Motor neuron (in vitro differentiated cells): ENCODE results near the gene CEND1. TPM values are rescaled to one million over a fixed set of nuclear protein-coding genes. Genes with fewer than 3 reads are reported as not detected.
"Not testable (repeated sequence)": the region's sequence is repeated elsewhere in the genome, so short reads cannot be mapped to it uniquely, and the experiment has no call there.

Experiments
- ATAC-seq, 8 experiments: fragments of 200-7000 bp; cut with Tn5 transposase; replicated peaks in 6 of 8; 2 replicates each; pipeline ENCODE4 v1.8.0; 2021; ENCODE audit warnings: mild to moderate bottlenecking in 8 of 8, moderate library complexity in 8 of 8
- H3K27ac ChIP-seq, 2 donors: fragments of 250-450 bp; sonication (Bioruptor Pico); 2 replicates each; pipeline ENCODE4 v1.9.0; 2021; ENCODE audit warnings: antibody characterized with exemption in 2 of 2, mild to moderate bottlenecking in 2 of 2, moderate library complexity in 1 of 2
- H3K4me1 ChIP-seq, 2 donors: fragments of 250-450 bp; sonication (Bioruptor Pico); replicated peaks in 1 of 2; 2 replicates each; pipeline ENCODE4 v1.6.1; 2021; ENCODE audit warnings: antibody characterized with exemption in 2 of 2, mild to moderate bottlenecking in 2 of 2, moderate library complexity in 1 of 2
- H3K4me3 ChIP-seq, 5 donors: fragments of 250-450 bp; sonication (Bioruptor Pico); 2 replicates each; pipeline ENCODE4 v1.9.0; 2021; ENCODE audit warnings: antibody characterized with exemption in 5 of 5, mild to moderate bottlenecking in 5 of 5, moderate library complexity in 4 of 5
- WGBS, 10 experiments: fragments of 450-650 bp; shearing (Covaris generic); methylation state at CpG; one replicate each; pipeline ENCODE4 v1.0.0; 2022; 5-methylcytosine and 5-hydroxymethylcytosine counted together
- in situ Hi-C, 9 experiments: fragments of 400-800 bp; cut with MboI; loops; one replicate each; pipeline ENCODE4 v1.15.0; 2021; ENCODE audit warnings: low sequenced_read_pairs in 9 of 9, low pct_unique_long_range_greater_than_20kb in 2 of 9; ENCODE audit not compliant: unreplicated experiment in 9 of 9
- total RNA-seq, 8 experiments: library from RNA; unstranded; fragments of 300-600 nt; gene quantifications; 2 replicates each; pipeline versions ENCODE4 v1.2.3 to v1.2.4, GENCODE V29; 2022

The CEND1 gene
- total RNA-seq, 8 experiments from 2014 or later: 1.8 to 21.7 (median 15.3) TPM

- WGBS, 10 experiments: 77 to 100% methylated on average over 2 to 3 of the region's 3 CpGs; no CpG with 5 or more reads in 8 of the 10 experiments
- no peak for ATAC-seq
- peaks cover 6 to 15% of the 10 kb centered on the region in 2 donors for H3K4me1 ChIP-seq
- no peak overlapping the region for H3K4me3 ChIP-seq
- in situ Hi-C loops: no loop called here
- no peak overlapping the region for H3K27ac ChIP-seq
These were observed 47.7 kb downstream of the CEND1 start for GRCh38 chr11:742156-742546.

GRCh38 chr11:737899-738298 lies 52.0 kb downstream of the CEND1 start:
- ATAC-seq: peak in 5 of 8 experiments; percentile 39 to 76 (median 70)
- peaks cover 0 to 15% of the 10 kb centered on the region in 2 donors for H3K4me1 ChIP-seq
- in situ Hi-C loops, H3K4me3 ChIP-seq, H3K27ac ChIP-seq: not testable (repeated sequence)
- WGBS, 10 experiments: 30 to 100% (median 79%) methylated on average over 1 to 7 of the region's 10 CpGs; no CpG with 5 or more reads in 4 of the 10 experiments

- no peak overlapping the region for H3K4me3 ChIP-seq
- H3K27ac ChIP-seq: no peak overlapping the region
- in situ Hi-C loops: no loop called here
- ATAC-seq: peak in 2 of 8 experiments; percentile 21 to 41
- peaks cover 0 to 15% of the 10 kb centered on the region in 2 donors for H3K4me1 ChIP-seq
- 53 to 100% (median 75%) methylated on average over 1 to 7 of the region's 11 CpGs; no CpG with 5 or more reads in 3 of the 10 experiments for WGBS, 10 experiments
These were observed 52.5 kb downstream of the CEND1 start for GRCh38 chr11:737366-737765.

Other genes with a start within 250 kb of the CEND1 start
- 1 to 10 TPM in 4 of 8 experiments, under 1 TPM in 4; 0.29 to 5.4 (median 0.88) TPM for gene LMNTD2, start 229.4 kb downstream of the CEND1 start, total RNA-seq
- gene RASSF7, start 229.1 kb downstream of the CEND1 start, total RNA-seq: 10 to 100 TPM in 1 of 8 experiments, 1 to 10 TPM in 7; 4.6 to 10.4 (median 7.0) TPM
- gene PHRF1, start 213.6 kb downstream of the CEND1 start, total RNA-seq: 10 to 100 TPM; 11.9 to 32.0 (median 16.0) TPM
- 10 to 100 TPM; 10.2 to 27.9 (median 17.0) TPM for gene IRF7, start 174.1 kb downstream of the CEND1 start, total RNA-seq
- gene CDHR5, start 165.1 kb downstream of the CEND1 start, total RNA-seq: 1 to 10 TPM in 3 of 8 experiments, under 1 TPM in 5; 0.31 to 1.3 (median 0.51) TPM
- not detected for gene SCT, start 162.9 kb downstream of the CEND1 start, total RNA-seq
- 1 to 10 TPM in 1 of 8 experiments, under 1 TPM in 4, not detected in 3; 0.22 to 1.8 (median 0.93) TPM for gene DRD4, start 152.8 kb downstream of the CEND1 start, total RNA-seq
- 10 to 100 TPM; 38.5 to 81.6 (median 54.3) TPM for gene DEAF1, start 94.9 kb downstream of the CEND1 start, total RNA-seq
- 10 to 100 TPM; 11.8 to 47.1 (median 20.9) TPM for gene TMEM80, start 94.3 kb downstream of the CEND1 start, total RNA-seq
- 10 to 100 TPM in 3 of 8 experiments, 1 to 10 TPM in 5; 1.2 to 41.9 (median 7.9) TPM for gene EPS8L2, start 83.9 kb downstream of the CEND1 start, total RNA-seq
- gene TALDO1, start 42.6 kb downstream of the CEND1 start, total RNA-seq: 100 to 1,000 TPM in 3 of 8 experiments, 10 to 100 TPM in 5; 62.3 to 304 (median 94.6) TPM
- 10 to 100 TPM; 22.8 to 70.1 (median 38.0) TPM for gene GATD1, start 12.6 kb downstream of the CEND1 start, total RNA-seq
- 10 to 100 TPM; 21.4 to 45.6 (median 31.7) TPM for gene SLC25A22, start 8.2 kb upstream of the CEND1 start, total RNA-seq
- gene PIDD1, start 15.1 kb upstream of the CEND1 start, total RNA-seq: 10 to 100 TPM in 6 of 8 experiments, 1 to 10 TPM in 2; 9.0 to 20.0 (median 12.4) TPM
- 1,000 to 10,000 TPM; 1,135 to 2,145 (median 1,757) TPM for gene RPLP2, start 19.9 kb upstream of the CEND1 start, total RNA-seq
- gene PNPLA2, start 28.8 kb upstream of the CEND1 start, total RNA-seq: 10 to 100 TPM in 7 of 8 experiments, 1 to 10 TPM in 1; 5.2 to 58.7 (median 13.1) TPM
- 10 to 100 TPM in 2 of 8 experiments, 1 to 10 TPM in 6; 3.7 to 15.5 (median 4.8) TPM for gene CRACR2B, start 37.8 kb upstream of the CEND1 start, total RNA-seq
- 100 to 1,000 TPM in 4 of 8 experiments, 10 to 100 TPM in 4; 43.0 to 311 (median 121) TPM for gene CD151, start 42.9 kb upstream of the CEND1 start, total RNA-seq
- 100 to 1,000 TPM in 5 of 8 experiments, 10 to 100 TPM in 3; 51.4 to 290 (median 137) TPM for gene POLR2L, start 52.4 kb upstream of the CEND1 start, total RNA-seq
- 100 to 1,000 TPM in 1 of 8 experiments, 10 to 100 TPM in 7; 30.9 to 110 (median 41.9) TPM for gene TSPAN4, start 52.8 kb upstream of the CEND1 start, total RNA-seq
- gene CHID1, start 120.7 kb upstream of the CEND1 start, total RNA-seq: 10 to 100 TPM; 48.5 to 96.3 (median 66.8) TPM
- 10 to 100 TPM; 31.3 to 78.4 (median 45.8) TPM for gene AP2A2, start 135.8 kb upstream of the CEND1 start, total RNA-seq
- gene MUC6, start 246.6 kb upstream of the CEND1 start, total RNA-seq: 1 to 10 TPM in 3 of 8 experiments, under 1 TPM in 5; under 0.01 to 1.9 (median 0.82) TPM